ENCODE measurements around the gene FGF9. TPM values are rescaled to one million over a fixed set of nuclear protein-coding genes. Genes with fewer than 3 reads are reported as not detected.

Gene FGF9
- total RNA-seq, 1 donor from 2014 or later: 0.90 TPM

- Mint-ChIP-seq H3K36me3 (ENCODE audit: low read depth, unreplicated experiment) (no peaks in the 10 kb centered on the region), H3K4me1 (ENCODE audit: unreplicated experiment) (no peaks in the 10 kb centered on the region), H3K9me3 (ENCODE audit: unreplicated experiment) (no peaks in the 10 kb centered on the region), H3K27me3 (ENCODE audit: unreplicated experiment) (peaks cover 2% of the 10 kb centered on the region), H3K27ac (ENCODE audit: unreplicated experiment) (no peak overlapping the region), H3K4me3 (ENCODE audit: unreplicated experiment) (no peak overlapping the region)
- no peak for DNase-seq (ENCODE audit: low spot score)
- TF ChIP-seq CTCF (IDR thresholded peaks at IDR 0.05; ENCODE audit: unreplicated experiment): no peak
These were observed 33.0 kb downstream of the FGF9 start for GRCh38 chr13:21703846-21704245.

- no peak for DNase-seq (ENCODE audit: low spot score)
- no peaks in the 10 kb centered on the region for H3K4me1 Mint-ChIP-seq (ENCODE audit: unreplicated experiment)
- H3K27ac Mint-ChIP-seq (ENCODE audit: unreplicated experiment): no peak overlapping the region
- no peaks in the 10 kb centered on the region for H3K36me3 Mint-ChIP-seq (ENCODE audit: low read depth, unreplicated experiment)
- no peaks in the 10 kb centered on the region for H3K27me3 Mint-ChIP-seq (ENCODE audit: unreplicated experiment)
- H3K9me3 Mint-ChIP-seq (ENCODE audit: unreplicated experiment): no peaks in the 10 kb centered on the region
- TF ChIP-seq CTCF (IDR thresholded peaks at IDR 0.05; ENCODE audit: unreplicated experiment): no peak
- no peak overlapping the region for H3K4me3 Mint-ChIP-seq (ENCODE audit: unreplicated experiment)
These were observed 36.7 kb downstream of the FGF9 start for GRCh38 chr13:21707586-21707985.

GRCh38 chr13:21709697-21710096 is 38.8 kb downstream of the FGF9 start:
- TF ChIP-seq CTCF (IDR thresholded peaks at IDR 0.05; ENCODE audit: unreplicated experiment): no peak
- H3K4me1 Mint-ChIP-seq (ENCODE audit: unreplicated experiment): no peaks in the 10 kb centered on the region
- no peaks in the 10 kb centered on the region for H3K9me3 Mint-ChIP-seq (ENCODE audit: unreplicated experiment)
- H3K4me3 Mint-ChIP-seq (ENCODE audit: unreplicated experiment): no peak overlapping the region
- H3K36me3 Mint-ChIP-seq (ENCODE audit: low read depth, unreplicated experiment): no peaks in the 10 kb centered on the region
- DNase-seq (ENCODE audit: low spot score): no peak
- H3K27ac Mint-ChIP-seq (ENCODE audit: unreplicated experiment): no peak overlapping the region
- no peaks in the 10 kb centered on the region for H3K27me3 Mint-ChIP-seq (ENCODE audit: unreplicated experiment)

- Mint-ChIP-seq H3K36me3 (ENCODE audit: low read depth, unreplicated experiment) (no peaks in the 10 kb centered on the region), H3K27me3 (ENCODE audit: unreplicated experiment) (no peaks in the 10 kb centered on the region), H3K4me1 (ENCODE audit: unreplicated experiment) (no peaks in the 10 kb centered on the region), H3K9me3 (ENCODE audit: unreplicated experiment) (no peaks in the 10 kb centered on the region), H3K4me3 (ENCODE audit: unreplicated experiment) (no peak overlapping the region), H3K27ac (ENCODE audit: unreplicated experiment) (no peak overlapping the region)
- TF ChIP-seq CTCF (IDR thresholded peaks at IDR 0.05; ENCODE audit: unreplicated experiment): no peak
- DNase-seq (ENCODE audit: low spot score): no peak
These were observed 39.3 kb downstream of the FGF9 start for GRCh38 chr13:21710163-21710562.

- H3K4me3 Mint-ChIP-seq (ENCODE audit: unreplicated experiment): no peak overlapping the region
- H3K27me3 Mint-ChIP-seq (ENCODE audit: unreplicated experiment): no peaks in the 10 kb centered on the region
- H3K36me3 Mint-ChIP-seq (ENCODE audit: low read depth, unreplicated experiment): no peaks in the 10 kb centered on the region
- TF ChIP-seq CTCF (IDR thresholded peaks at IDR 0.05; ENCODE audit: unreplicated experiment): no peak
- H3K27ac Mint-ChIP-seq (ENCODE audit: unreplicated experiment): no peak overlapping the region
- H3K4me1 Mint-ChIP-seq (ENCODE audit: unreplicated experiment): no peaks in the 10 kb centered on the region
- DNase-seq (ENCODE audit: low spot score): no peak
- H3K9me3 Mint-ChIP-seq (ENCODE audit: unreplicated experiment): no peaks in the 10 kb centered on the region
These were observed 46.9 kb downstream of the FGF9 start for GRCh38 chr13:21717817-21718216.
